ENCODE results near the gene MYO9A.

MYO9A gene

GRCh38 chr15:72155635-72156616, 38.0 kb upstream of the MYO9A start:
- Histone ChIP-seq H3K27ac (ENCODE audit: insufficient read depth, low read length, poor library complexity, severe bottlenecking) (no peak overlapping the region), H3K9me3 (ENCODE audit: control insufficient read depth, low read length) (no peaks in the 10 kb centered on the region)
- peak; percentile 48 to 66 (median 54) for DNase-seq

GRCh38 chr15:72155003-72155621, 37.2 kb upstream of the MYO9A start:
- no peaks in the 10 kb centered on the region for H3K27me3 ChIP-seq (replicated peaks; ENCODE audit: control insufficient read depth, insufficient read depth, low read length, poor library complexity, severe bottlenecking)
- no peaks in the 10 kb centered on the region for H3K9me3 ChIP-seq (ENCODE audit: control insufficient read depth, low read length)
- peak overlapping the region; percentile 44 for H3K4me3 ChIP-seq (ENCODE audit: insufficient read depth, low read depth, low read length, poor library complexity, severe bottlenecking)
- H3K27ac ChIP-seq (ENCODE audit: insufficient read depth, low read length, poor library complexity, severe bottlenecking) = no peak overlapping the region
- H3K36me3 ChIP-seq (ENCODE audit: control insufficient read depth, insufficient read depth, low read length) = no peaks in the 10 kb centered on the region
- no peak for DNase-seq
- H3K4me1 ChIP-seq (ENCODE audit: control insufficient read depth, insufficient read depth, low read length, poor library complexity, severe bottlenecking) = no peaks in the 10 kb centered on the region

More at GRCh38 chr15:72155635-72156616, 38.0 kb upstream of the MYO9A start:
- Histone ChIP-seq H3K4me3 (ENCODE audit: insufficient read depth, low read depth, low read length, poor library complexity, severe bottlenecking) (peak overlapping the region; percentile 44), H3K27me3 (replicated peaks; ENCODE audit: control insufficient read depth, insufficient read depth, low read length, poor library complexity, severe bottlenecking) (no peaks in the 10 kb centered on the region), H3K36me3 (ENCODE audit: control insufficient read depth, insufficient read depth, low read length) (no peaks in the 10 kb centered on the region), H3K4me1 (ENCODE audit: control insufficient read depth, insufficient read depth, low read length, poor library complexity, severe bottlenecking) (no peaks in the 10 kb centered on the region)

- Histone ChIP-seq H3K27me3 (replicated peaks; ENCODE audit: control insufficient read depth, insufficient read depth, low read length, poor library complexity, severe bottlenecking) (no peaks in the 10 kb centered on the region), H3K4me3 (ENCODE audit: insufficient read depth, low read depth, low read length, poor library complexity, severe bottlenecking) (no peak overlapping the region), H3K9me3 (ENCODE audit: control insufficient read depth, low read length) (no peaks in the 10 kb centered on the region), H3K36me3 (ENCODE audit: control insufficient read depth, insufficient read depth, low read length) (no peaks in the 10 kb centered on the region), H3K27ac (ENCODE audit: insufficient read depth, low read length, poor library complexity, severe bottlenecking) (no peak overlapping the region), H3K4me1 (ENCODE audit: control insufficient read depth, insufficient read depth, low read length, poor library complexity, severe bottlenecking) (no peaks in the 10 kb centered on the region)
- no peak for DNase-seq
Observed at GRCh38 chr15:72154316-72154715, 36.4 kb upstream of the MYO9A start.

GRCh38 chr15:72153269-72154000, 35.5 kb upstream of the MYO9A start:
- Histone ChIP-seq H3K4me1 (ENCODE audit: control insufficient read depth, insufficient read depth, low read length, poor library complexity, severe bottlenecking) (no peaks in the 10 kb centered on the region), H3K36me3 (ENCODE audit: control insufficient read depth, insufficient read depth, low read length) (no peaks in the 10 kb centered on the region), H3K4me3 (ENCODE audit: insufficient read depth, low read depth, low read length, poor library complexity, severe bottlenecking) (no peak overlapping the region), H3K27ac (ENCODE audit: insufficient read depth, low read length, poor library complexity, severe bottlenecking) (no peak overlapping the region), H3K9me3 (ENCODE audit: control insufficient read depth, low read length) (no peaks in the 10 kb centered on the region), H3K27me3 (replicated peaks; ENCODE audit: control insufficient read depth, insufficient read depth, low read length, poor library complexity, severe bottlenecking) (no peaks in the 10 kb centered on the region)
- no peak for DNase-seq

- H3K9me3 ChIP-seq (ENCODE audit: control insufficient read depth, low read length) = no peaks in the 10 kb centered on the region
- H3K27me3 ChIP-seq (replicated peaks; ENCODE audit: control insufficient read depth, insufficient read depth, low read length, poor library complexity, severe bottlenecking) = no peaks in the 10 kb centered on the region
- H3K4me3 ChIP-seq (ENCODE audit: insufficient read depth, low read depth, low read length, poor library complexity, severe bottlenecking) = no peak overlapping the region
- no peaks in the 10 kb centered on the region for H3K36me3 ChIP-seq (ENCODE audit: control insufficient read depth, insufficient read depth, low read length)
- no peaks in the 10 kb centered on the region for H3K4me1 ChIP-seq (ENCODE audit: control insufficient read depth, insufficient read depth, low read length, poor library complexity, severe bottlenecking)
- DNase-seq = no peak
- H3K27ac ChIP-seq (ENCODE audit: insufficient read depth, low read length, poor library complexity, severe bottlenecking) = no peak overlapping the region
Observed at GRCh38 chr15:72147418-72147817, 29.5 kb upstream of the MYO9A start.

GRCh38 chr15:72146934-72147333, 29.0 kb upstream of the MYO9A start:
- no peak overlapping the region for H3K4me3 ChIP-seq (ENCODE audit: insufficient read depth, low read depth, low read length, poor library complexity, severe bottlenecking)
- H3K27ac ChIP-seq (ENCODE audit: insufficient read depth, low read length, poor library complexity, severe bottlenecking) = no peak overlapping the region
- no peak for DNase-seq
- H3K4me1 ChIP-seq (ENCODE audit: control insufficient read depth, insufficient read depth, low read length, poor library complexity, severe bottlenecking) = no peaks in the 10 kb centered on the region
- H3K36me3 ChIP-seq (ENCODE audit: control insufficient read depth, insufficient read depth, low read length) = no peaks in the 10 kb centered on the region
- no peaks in the 10 kb centered on the region for H3K9me3 ChIP-seq (ENCODE audit: control insufficient read depth, low read length)
- H3K27me3 ChIP-seq (replicated peaks; ENCODE audit: control insufficient read depth, insufficient read depth, low read length, poor library complexity, severe bottlenecking) = no peaks in the 10 kb centered on the region

- no peaks in the 10 kb centered on the region for H3K9me3 ChIP-seq (ENCODE audit: control insufficient read depth, low read length)
- DNase-seq = no peak
- H3K36me3 ChIP-seq (ENCODE audit: control insufficient read depth, insufficient read depth, low read length) = no peaks in the 10 kb centered on the region
- no peak overlapping the region for H3K4me3 ChIP-seq (ENCODE audit: insufficient read depth, low read depth, low read length, poor library complexity, severe bottlenecking)
- no peak overlapping the region for H3K27ac ChIP-seq (ENCODE audit: insufficient read depth, low read length, poor library complexity, severe bottlenecking)
- H3K4me1 ChIP-seq (ENCODE audit: control insufficient read depth, insufficient read depth, low read length, poor library complexity, severe bottlenecking) = no peaks in the 10 kb centered on the region
- no peaks in the 10 kb centered on the region for H3K27me3 ChIP-seq (replicated peaks; ENCODE audit: control insufficient read depth, insufficient read depth, low read length, poor library complexity, severe bottlenecking)
Observed at GRCh38 chr15:72146221-72146620, 28.3 kb upstream of the MYO9A start.

GRCh38 chr15:72141171-72142084, 23.5 kb upstream of the MYO9A start:
- no peaks in the 10 kb centered on the region for H3K9me3 ChIP-seq (ENCODE audit: control insufficient read depth, low read length)
- no peak overlapping the region for H3K4me3 ChIP-seq (ENCODE audit: insufficient read depth, low read depth, low read length, poor library complexity, severe bottlenecking)
- no peak for DNase-seq
- no peaks in the 10 kb centered on the region for H3K4me1 ChIP-seq (ENCODE audit: control insufficient read depth, insufficient read depth, low read length, poor library complexity, severe bottlenecking)
- H3K27ac ChIP-seq (ENCODE audit: insufficient read depth, low read length, poor library complexity, severe bottlenecking) = no peak overlapping the region
- no peaks in the 10 kb centered on the region for H3K36me3 ChIP-seq (ENCODE audit: control insufficient read depth, insufficient read depth, low read length)
- H3K27me3 ChIP-seq (replicated peaks; ENCODE audit: control insufficient read depth, insufficient read depth, low read length, poor library complexity, severe bottlenecking) = no peaks in the 10 kb centered on the region

GRCh38 chr15:72140088-72140487, 22.1 kb upstream of the MYO9A start:
- DNase-seq = no peak
- H3K36me3 ChIP-seq (ENCODE audit: control insufficient read depth, insufficient read depth, low read length) = no peaks in the 10 kb centered on the region
- no peak overlapping the region for H3K27ac ChIP-seq (ENCODE audit: insufficient read depth, low read length, poor library complexity, severe bottlenecking)
- H3K27me3 ChIP-seq (replicated peaks; ENCODE audit: control insufficient read depth, insufficient read depth, low read length, poor library complexity, severe bottlenecking) = no peaks in the 10 kb centered on the region
- no peak overlapping the region for H3K4me3 ChIP-seq (ENCODE audit: insufficient read depth, low read depth, low read length, poor library complexity, severe bottlenecking)
- no peaks in the 10 kb centered on the region for H3K9me3 ChIP-seq (ENCODE audit: control insufficient read depth, low read length)
- H3K4me1 ChIP-seq (ENCODE audit: control insufficient read depth, insufficient read depth, low read length, poor library complexity, severe bottlenecking) = no peaks in the 10 kb centered on the region

Data from effector memory CD4-positive, alpha-beta T cell (primary cell).